Activated CD4-positive, alpha-beta T cell treated with anti-CD3 and anti-CD28 coated beads, Interleukin-2, amount 50 U/mL, for 48 hours (primary cell): Measurements from ENCODE around the gene MPLKIP.
"Not testable (repeated sequence)": the region's sequence is repeated elsewhere in the genome, so short reads cannot be mapped to it uniquely, and the experiment has no call there.

Source experiments
- DNase-seq, 2 experiments: peaks; one replicate each; pipeline ENCODE4 v3.0.0-alpha.2; 2020

Gene MPLKIP

DNA sequence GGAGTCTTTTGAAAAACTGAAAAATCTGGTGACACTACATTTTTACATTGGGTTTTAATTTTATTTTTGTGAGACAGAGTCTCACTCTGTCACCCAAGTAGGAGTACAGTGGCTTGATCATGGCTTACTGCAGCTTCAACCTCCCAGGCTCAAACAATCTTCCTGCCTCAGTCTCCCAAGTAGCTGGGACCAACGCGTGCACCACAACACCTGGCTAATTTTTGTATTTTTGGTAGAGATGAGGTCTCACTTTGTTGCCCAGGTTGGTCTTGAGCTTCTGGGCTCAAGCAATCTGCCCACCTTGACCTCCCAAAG is 11.5 kb downstream of the MPLKIP start:
- DNase-seq, result no peak

DNA sequence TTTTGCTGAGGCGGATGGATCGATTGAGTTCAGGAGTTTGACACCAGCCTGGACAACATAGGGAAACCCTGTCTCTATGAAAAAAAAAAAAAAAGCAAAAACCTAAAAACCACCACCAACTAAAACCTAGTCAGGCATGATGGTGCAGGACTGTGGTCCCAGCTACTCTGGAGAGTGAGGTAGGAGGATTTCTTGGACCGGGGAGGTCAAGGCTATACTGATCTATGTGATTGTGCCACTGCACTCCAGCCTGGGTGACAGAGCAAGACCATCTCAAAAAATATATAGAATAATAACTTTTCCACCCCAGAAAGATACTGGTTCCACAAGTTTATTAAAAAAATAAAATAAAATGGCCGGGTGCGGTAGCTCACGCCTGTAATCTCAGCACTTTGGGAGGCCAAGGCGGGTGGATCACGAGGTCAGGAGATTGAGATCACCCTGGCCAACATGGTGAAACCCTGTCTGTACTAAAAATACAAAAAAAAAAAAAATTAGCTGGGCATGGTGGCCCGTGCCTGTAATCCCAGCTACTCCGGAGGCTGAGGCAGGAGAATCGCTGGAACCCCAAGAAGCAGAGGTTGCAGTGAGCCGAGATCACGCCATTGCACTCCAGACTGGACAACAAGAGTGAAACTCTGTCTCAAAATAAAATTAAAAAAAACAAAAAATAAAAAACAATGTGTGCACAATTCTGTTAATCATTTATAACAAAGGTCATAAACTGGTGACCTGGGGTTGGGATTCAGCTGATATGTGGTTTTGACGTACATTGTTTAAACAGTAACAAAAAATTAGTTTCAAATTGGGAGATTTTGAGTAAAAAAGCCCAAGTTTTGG is 12.1 kb downstream of the MPLKIP start:
- DNase-seq, result not testable (repeated sequence)

- DNase-seq, result no peak
These were observed 14.4 kb downstream of the MPLKIP start for GRCh38 chr7:40120020-40120419.

- DNase-seq, result not testable (repeated sequence)
These were observed 16.2 kb downstream of the MPLKIP start for GRCh38 chr7:40118201-40118600.

DNA sequence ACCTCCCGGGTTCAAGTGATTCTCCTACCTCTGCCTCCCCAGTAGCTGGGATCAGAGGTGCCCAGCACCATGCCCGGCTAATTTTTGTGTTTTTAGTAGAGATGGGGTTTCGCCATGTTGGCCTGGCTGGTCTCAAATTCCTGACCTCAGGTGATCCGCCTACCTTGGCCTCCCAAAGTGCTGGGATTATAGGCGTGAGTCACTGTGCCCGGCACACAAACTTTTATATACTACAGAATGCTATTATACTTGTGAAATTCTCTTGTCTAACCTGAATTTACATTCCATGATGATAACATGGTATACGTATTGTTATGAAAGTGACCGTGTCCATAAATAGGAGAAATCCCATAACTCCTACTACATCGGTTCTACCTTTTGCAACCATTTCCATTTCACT is 17.2 kb downstream of the MPLKIP start:
- not testable (repeated sequence) for DNase-seq

- DNase-seq, result no peak
These were observed 18.5 kb downstream of the MPLKIP start for GRCh38 chr7:40115936-40116335.

GRCh38 chr7:40105879-40106473 is 28.4 kb downstream of the MPLKIP start:
- DNase-seq, result no peak

DNA sequence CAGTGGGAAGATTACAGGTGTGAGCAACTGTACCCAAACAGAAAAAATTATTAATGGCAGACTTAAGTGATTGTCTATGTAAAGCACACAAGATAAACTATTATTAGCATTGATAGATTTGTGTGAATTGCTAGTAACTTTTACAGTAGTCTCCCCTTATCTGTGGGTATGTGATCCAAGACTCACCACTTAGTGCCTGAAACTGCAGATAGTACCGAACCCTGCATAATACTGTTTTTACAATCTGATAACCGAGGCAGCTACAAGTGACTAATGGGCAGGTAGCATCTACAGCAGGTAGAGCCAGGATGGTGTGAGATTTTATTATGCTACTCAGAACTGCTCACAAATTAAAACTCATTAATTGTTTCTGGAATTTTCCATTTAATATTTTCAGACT is 31.5 kb downstream of the MPLKIP start:
- no peak for DNase-seq

GRCh38 chr7:40101201-40101600 is 33.2 kb downstream of the MPLKIP start:
- no peak for DNase-seq

GRCh38 chr7:40099837-40100236 is 34.6 kb downstream of the MPLKIP start:
- DNase-seq, result no peak

- DNase-seq, result no peak
These were observed 35.6 kb downstream of the MPLKIP start for GRCh38 chr7:40098810-40099209.

DNA sequence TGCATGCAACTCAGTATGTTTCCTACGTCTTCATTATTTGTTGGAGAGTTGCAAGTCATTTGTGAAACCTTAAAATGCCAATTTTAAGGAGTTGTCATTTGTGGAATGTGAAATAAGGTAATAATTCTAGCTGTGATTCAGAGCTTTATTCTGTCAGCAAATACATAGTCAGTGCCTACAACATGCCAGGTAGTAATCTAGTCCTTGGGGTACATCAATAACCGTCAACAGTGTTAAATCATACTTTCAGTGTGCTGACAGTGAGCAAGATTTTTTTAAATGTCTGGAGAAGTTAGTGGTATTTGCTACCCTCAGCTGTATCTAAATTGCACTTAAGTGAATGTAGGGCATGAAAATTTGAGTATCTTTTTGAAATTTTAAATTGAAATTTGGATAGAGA is 36.7 kb downstream of the MPLKIP start:
- no peak for DNase-seq

DNA sequence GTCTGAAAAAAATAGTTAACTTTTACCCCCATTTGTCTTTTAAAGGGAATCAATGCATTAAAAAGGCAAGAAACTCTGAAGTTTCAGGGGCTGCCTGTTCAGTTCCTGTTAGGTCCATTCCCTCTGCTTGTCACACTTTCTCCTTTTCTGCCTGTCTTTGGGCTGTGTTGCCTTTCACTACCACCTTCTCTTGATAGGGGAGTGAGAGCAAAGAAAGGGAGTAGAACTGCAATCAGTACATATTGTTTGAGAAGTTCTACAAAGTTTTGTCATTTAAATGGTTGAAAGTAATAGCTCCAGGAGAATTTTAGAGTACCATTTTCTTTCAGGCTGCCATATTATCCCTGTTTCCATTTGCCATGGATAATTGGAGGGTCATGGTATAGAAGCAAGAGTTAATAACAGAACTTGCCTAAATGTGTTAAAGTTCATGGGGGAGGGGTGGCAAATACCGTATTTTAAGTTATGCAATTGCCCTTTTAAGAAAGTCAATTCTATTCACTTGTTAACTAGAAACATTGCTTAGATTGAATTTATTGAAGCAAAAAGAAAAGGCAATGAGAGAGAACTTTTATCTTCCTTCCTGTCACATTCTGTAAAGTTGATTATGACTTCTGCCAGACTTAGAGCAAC is 38.6 kb downstream of the MPLKIP start:
- DNase-seq, result no peak

GRCh38 chr7:40095230-40095629 is 39.2 kb downstream of the MPLKIP start:
- DNase-seq, result no peak

DNA sequence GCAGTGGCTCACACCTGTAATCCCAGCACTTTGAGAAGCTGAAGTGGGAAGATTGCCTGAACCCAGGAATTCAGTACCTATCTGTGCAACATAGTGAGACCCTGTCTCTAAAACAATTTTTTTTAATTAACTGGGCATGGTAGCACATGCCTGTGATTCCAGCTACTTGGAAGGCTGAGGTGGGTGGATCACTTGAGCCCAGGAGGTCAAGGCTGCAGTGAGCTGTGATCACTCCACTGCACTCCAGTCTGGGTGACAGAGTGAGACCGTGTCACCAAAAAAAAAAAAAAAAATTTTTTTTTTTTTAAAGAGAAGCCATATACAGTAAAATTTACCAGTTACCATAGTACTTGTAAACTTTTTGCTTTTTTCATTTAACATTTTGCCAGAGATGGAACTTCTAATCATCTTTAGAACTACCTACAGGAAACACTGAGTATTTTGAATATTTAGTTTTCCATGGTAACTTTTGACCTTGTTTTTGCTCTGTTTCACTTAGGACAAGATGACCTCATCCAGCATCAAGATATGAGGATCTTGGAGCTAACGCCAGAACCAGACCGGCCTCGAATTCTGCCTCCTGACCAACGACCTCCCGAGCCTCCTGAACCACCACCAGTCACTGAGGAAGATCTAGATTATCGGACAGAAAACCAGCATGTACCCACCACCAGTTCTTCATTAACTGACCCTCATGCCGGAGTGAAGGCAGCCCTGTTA is 40.6 kb downstream of the MPLKIP start:
- DNase-seq, result no peak

GRCh38 chr7:40092182-40092581 is 42.2 kb downstream of the MPLKIP start:
- DNase-seq, result no peak

DNA sequence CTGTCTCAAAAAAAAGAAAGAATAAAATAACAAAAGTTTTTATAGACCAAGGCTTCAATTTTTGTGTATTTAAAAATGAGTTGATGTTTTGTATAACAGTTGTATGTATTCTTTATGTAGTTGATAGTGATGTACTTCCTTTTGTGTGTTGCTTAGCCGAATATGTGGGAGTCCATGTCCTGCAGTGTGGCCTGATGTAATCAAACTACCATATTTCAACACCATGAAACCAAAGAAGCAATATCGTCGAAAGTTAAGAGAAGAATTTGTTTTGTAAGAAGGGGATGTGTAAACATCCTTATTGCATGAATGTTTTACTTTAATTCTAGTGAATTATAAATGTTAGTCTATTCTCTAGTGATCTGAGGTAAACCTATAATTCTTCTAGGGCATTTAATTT is 56.6 kb downstream of the MPLKIP start:
- no peak for DNase-seq
